ENCODE results near the gene CPA3.

Gene CPA3

DNA sequence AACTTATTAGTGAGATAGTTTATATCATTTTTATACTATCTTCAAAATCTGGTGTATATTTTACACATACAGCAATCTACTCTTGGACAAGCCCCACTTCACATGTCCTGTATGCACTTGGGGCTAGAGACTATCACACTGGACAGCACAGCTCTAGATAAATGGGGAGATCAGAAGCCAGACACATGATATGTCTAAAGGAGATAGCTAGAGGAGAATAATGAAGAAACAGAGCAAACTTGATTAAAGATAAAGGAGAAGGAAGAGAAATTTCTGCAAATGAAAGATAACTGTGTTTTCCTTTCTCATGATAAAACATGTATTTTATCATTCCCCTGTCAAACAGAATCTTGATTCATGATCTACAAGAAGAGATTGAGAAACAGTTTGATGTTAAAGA is 13.0 kb downstream of the CPA3 start:
- no peak for TF ChIP-seq POLR2A (IDR thresholded peaks at IDR 0.05; ENCODE audit: low read length)
- peak; percentile 3 to 70 for DNase-seq

DNA sequence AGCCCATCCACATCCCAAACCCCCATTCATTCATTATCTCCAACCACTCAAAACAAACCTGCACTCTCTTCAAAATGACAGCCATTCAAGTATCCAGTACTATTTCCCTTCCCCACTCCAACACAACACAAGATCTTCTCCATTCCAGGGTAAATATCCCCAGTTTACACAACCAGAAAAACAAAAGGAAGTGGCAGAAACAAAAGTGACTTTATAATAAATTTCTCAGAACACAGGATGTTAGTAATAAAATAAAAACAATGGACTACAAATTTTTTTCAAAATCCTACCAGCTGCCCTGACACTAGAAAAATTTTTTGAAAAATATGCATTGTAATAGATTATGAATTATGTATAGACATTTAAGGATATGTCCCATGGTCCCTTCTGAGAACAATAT is 14.2 kb downstream of the CPA3 start:
- DNase-seq = no peak
- no peak for TF ChIP-seq POLR2A (IDR thresholded peaks at IDR 0.05; ENCODE audit: low read length)

DNA sequence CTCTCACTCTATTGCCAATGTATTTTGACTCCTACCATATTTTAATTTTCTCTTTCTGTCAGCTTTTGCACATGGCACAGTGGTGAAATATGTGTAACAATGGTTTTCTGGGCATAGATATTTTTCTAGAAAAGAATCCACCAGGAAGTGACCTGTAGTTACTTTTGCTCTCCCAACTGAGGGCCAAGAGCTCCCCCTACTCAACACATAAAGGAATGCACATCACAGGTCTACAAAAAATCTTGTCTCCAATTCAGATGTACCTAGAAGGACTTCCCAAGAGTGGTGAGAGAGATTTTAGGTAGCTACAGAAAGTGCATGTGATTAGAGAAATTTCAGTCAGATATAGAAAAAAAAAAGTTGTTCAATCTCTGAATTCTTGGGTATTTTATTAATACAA is 15.6 kb downstream of the CPA3 start:
- DNase-seq = peak; percentile 45 to 53
- TF ChIP-seq POLR2A (IDR thresholded peaks at IDR 0.05; ENCODE audit: low read length) (no peak), GATA1 (IDR thresholded peaks at IDR 0.05; ENCODE audit: low read depth, low read length) (no peak)

DNA sequence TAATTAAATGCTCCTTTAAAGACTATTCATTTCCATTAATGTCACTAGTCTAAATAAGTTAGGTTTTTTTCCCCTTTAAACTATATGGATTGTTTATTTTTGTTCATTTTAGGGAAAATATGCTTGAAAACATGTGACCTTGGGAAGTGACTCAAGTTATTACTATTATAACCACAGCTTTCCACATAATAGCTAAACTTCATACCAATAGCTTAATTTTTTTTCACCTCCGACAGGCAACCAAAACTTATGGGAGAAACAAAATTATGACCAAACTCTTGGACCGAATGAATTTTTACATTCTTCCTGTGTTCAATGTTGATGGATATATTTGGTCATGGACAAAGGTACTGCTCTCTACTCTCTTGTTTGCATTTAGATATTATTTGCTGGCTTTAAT is 16.2 kb downstream of the CPA3 start:
- TF ChIP-seq GATA1 (IDR thresholded peaks at IDR 0.05; ENCODE audit: low read depth, low read length) = no peak
- no peak for TF ChIP-seq POLR2A (IDR thresholded peaks at IDR 0.05; ENCODE audit: low read length)

DNA sequence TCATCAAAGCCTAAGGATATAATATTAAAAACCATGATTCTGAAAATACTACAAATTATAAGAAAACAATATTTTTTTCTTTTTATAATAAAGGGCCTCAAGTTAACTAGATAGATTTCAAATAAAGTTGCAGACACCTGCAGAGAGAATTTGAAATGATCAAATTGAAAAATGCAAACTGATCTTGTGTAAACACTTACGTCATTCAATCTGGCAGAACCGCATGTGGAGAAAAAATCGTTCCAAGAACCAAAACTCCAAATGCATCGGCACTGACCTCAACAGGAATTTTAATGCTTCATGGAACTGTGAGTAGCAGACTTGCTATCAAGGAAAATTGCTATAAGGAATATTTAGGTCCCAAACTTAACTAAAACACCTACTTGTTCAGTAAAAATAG is 17.2 kb downstream of the CPA3 start:
- no peak for TF ChIP-seq POLR2A (IDR thresholded peaks at IDR 0.05; ENCODE audit: low read length)
- no peak for TF ChIP-seq GATA1 (IDR thresholded peaks at IDR 0.05; ENCODE audit: low read depth, low read length)
- DNase-seq = no peak

More for the DNA sequence above, 16.2 kb downstream of the CPA3 start:
- DNase-seq = no peak

DNA sequence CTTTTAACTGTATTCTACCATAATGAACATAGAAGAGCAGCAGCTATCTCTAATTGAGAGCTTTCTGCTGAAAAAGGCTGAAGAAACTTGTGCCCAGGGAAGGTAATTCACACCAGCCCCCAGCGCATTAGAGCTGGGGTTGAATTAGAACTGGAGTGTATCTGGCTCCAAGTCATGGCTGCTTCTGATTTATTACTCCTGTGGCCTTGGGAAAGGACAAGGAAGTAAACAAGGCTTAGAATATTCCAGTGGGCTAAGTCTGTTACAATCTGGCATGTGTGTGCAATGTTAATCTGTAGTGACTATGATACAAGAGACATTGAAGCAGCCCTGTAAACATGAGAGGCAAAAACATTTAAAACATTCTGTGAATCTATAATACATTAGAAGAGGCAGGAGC is 18.1 kb downstream of the CPA3 start:
- no peak for DNase-seq
- no peak for TF ChIP-seq POLR2A (IDR thresholded peaks at IDR 0.05; ENCODE audit: low read length)

DNA sequence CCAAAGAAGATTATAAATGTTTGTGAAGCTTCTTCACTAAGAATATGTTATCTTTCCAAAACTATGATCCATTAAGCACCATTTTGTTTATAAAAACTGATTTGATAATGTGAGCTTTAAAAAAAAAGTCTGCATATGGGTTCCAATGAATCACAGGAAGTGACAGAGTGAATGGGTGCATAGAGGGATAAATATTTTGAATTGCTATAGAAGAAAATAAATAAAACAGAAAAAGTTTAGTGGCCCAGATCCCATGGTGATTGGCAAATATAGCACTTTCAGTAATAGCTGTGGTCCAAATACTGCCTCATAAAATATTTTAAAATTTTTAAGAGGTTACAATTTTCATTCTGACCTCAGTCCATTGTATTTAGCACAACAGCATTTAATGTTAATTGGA is 19.2 kb downstream of the CPA3 start:
- TF ChIP-seq GATA1 (IDR thresholded peaks at IDR 0.05; ENCODE audit: low read depth, low read length) = no peak
- TF ChIP-seq POLR2A (IDR thresholded peaks at IDR 0.05; ENCODE audit: low read length) = no peak
- DNase-seq = no peak

DNA sequence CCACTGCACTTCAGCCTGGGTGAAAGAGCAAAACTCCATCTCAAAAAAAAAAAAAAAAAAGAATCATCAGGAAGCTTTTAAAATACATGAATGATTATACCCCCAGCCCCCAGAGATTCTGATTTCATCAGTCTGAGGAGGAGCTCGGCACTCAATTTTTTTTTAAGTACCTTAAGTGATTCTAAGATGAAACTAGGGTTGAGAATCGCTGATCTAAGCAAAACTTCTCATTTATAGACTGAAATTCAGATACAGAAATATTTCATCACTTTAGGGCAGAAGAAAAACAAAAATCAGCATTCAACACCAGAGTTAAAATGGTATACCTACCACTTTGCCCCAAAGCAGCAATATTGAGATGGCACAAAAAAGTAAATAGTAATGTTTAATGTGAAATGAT is 24.7 kb downstream of the CPA3 start:
- DNase-seq = no peak
- TF ChIP-seq GATA1 (IDR thresholded peaks at IDR 0.05; ENCODE audit: low read depth, low read length) = no peak
- TF ChIP-seq POLR2A (IDR thresholded peaks at IDR 0.05; ENCODE audit: low read length) = no peak

DNA sequence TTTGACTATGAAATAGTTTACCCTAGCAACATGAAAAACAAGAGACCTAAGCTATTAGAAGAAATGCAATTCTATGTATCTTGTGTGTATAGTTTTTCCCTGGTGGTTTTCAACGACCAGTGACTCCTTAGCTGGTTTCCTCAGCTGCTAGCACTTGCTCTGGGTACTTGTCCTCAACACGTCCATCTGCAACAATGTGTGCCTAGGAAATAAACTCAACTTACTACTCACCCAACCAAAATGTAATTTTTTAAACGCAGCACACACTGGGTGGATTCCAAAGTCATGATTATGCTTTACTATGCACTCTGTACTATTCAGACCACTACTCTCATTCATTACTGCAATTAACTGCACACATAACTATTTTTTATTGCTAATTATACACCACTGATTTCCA is 31.0 kb downstream of the CPA3 start:
- no peak for DNase-seq
- TF ChIP-seq POLR2A (IDR thresholded peaks at IDR 0.05; ENCODE audit: low read length) (no peak), GATA1 (IDR thresholded peaks at IDR 0.05; ENCODE audit: low read depth, low read length) (no peak)

DNA sequence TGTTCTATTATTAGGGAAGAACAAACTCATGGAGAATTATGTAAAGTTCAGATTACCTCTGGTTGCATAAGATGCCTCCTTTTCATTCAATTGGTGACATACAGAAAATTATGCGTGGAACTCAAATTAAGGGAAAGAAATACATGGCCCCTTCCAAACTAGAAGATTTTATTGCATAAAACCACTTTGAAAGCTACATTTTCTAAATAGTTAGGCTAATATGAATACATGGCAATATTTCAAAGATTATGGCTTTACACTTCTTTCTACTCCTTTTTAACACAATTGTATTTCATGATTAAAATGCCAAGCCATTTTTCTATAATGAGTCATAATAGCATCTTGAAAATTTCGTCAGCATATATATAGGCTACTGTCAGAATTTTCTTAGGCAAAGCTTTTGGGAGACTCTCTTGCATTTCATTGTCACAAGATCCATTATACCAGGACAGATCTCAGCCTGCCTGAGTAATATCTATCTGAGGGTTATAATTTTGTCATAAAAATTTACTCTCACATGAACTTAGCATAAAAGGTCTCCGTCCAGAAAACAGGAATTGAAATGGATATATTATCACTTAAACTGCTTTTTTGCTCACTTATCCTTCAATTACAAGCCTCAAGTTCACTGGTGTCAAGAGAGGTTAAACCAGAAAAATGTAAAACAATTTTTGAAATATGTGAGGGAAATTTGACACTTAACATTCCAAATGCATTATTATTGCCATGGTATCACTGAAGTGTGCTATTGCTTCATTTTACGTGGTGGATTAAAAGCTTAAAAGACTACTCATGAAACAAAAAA is 37.1 kb downstream of the CPA3 start:
- DNase-seq = no peak
- TF ChIP-seq POLR2A (IDR thresholded peaks at IDR 0.05; ENCODE audit: low read length) (no peak), GATA1 (IDR thresholded peaks at IDR 0.05; ENCODE audit: low read depth, low read length) (no peak)

DNA sequence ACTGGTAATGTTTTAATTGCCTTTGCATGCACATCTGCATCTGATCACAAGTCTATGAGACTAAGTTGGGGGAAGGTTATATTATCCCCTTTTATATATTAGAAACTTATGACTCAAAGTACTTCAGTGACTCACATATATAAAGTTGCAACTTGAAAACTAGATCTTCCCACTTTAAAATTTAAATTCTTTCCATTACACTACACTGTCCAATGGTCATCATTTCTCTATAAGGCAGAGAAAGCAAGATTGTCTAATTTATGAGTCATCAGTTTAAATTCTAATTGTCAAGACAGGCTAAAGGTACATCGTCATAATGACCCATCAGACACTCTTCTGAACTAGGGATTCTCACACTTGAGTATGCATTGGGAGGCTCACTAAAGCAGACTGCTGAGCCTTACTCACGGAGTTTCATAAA is 37.9 kb downstream of the CPA3 start:
- TF ChIP-seq GATA1 (IDR thresholded peaks at IDR 0.05; ENCODE audit: low read depth, low read length) (no peak), POLR2A (IDR thresholded peaks at IDR 0.05; ENCODE audit: low read length) (no peak)

DNA sequence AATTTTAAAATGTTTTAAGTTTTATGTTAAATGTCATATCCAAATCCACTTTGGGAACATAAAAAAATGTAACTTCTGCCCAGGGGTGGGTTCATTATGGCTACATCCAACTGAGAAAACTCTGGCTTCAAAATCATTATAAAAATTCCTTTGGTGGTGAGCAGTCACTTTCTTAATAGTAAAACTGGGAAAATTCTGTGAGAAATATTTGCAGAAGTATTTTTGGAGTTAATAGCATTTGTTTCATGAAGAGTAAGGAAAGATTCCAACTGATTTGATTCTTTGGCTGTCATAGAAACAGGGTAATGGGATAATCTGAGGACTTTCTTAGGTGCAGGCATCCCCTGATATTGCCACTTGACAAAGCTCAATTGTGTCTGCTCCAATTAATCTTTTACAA is 38.8 kb downstream of the CPA3 start:
- no peak for TF ChIP-seq GATA1 (IDR thresholded peaks at IDR 0.05; ENCODE audit: low read depth, low read length)
- no peak for DNase-seq

More for the DNA sequence above, 37.9 kb downstream of the CPA3 start:
- no peak for DNase-seq

DNA sequence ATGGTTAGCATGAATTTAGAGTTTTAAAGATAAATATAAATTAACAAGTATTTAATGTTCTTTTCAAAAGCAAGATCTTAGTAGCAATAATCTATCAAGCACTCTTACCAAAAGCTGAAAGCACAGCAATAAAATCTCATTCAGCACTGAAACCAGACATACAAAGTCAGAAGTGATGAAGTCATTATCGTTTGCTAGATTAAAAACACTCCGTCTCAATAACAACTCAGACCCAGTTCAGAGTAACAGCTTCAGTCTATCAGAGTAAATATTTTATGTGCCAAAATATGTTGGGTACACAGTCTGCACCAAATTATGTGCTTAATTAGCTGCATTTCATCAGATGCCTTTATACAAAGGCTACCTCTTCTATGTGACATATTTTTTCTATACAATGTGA is 41.6 kb downstream of the CPA3 start:
- TF ChIP-seq POLR2A (IDR thresholded peaks at IDR 0.05; ENCODE audit: low read length) = no peak
- TF ChIP-seq GATA1 (IDR thresholded peaks at IDR 0.05; ENCODE audit: low read depth, low read length) = no peak
- DNase-seq = no peak

DNA sequence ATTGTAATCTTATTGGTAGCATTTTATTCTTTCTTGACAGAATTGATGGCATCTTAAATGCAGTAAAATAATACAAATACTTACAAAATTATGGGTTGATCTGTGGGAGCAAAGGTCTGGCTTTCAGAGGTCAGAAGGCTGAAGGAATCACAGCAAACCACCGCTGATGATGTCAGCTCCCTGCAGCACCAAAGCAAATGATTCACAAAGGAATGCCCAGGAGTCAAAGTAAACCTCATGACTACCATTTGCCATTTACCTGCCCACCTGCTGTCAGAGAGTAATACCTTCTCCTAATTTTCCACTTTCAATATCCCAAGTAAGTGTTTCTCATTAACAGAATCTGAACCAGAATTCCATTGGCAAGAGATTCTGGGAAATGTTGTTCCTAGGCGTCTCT is 46.1 kb downstream of the CPA3 start:
- DNase-seq = no peak
- TF ChIP-seq POLR2A (IDR thresholded peaks at IDR 0.05; ENCODE audit: low read length) (no peak), GATA1 (IDR thresholded peaks at IDR 0.05; ENCODE audit: low read depth, low read length) (no peak)

DNA sequence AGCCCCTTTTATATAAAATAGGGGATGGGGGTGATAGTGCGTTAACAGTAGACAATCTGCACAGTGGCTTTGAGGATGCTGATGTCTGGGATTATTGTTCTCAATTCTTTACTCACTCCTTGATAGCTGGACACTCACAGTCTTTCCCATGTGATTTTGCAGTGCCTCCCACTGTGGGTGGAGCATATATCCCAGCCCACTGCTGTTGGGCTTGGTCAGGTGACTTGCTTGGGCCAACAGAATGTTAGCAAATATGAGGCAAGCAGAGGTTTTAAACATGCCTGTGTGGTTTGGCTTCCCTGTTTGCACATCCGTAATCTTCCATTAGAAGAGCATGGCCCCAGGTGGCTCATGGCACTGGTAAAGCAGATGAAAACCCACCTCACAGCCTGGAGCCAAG is 46.5 kb downstream of the CPA3 start:
- TF ChIP-seq POLR2A (IDR thresholded peaks at IDR 0.05; ENCODE audit: low read length) (no peak), GATA1 (IDR thresholded peaks at IDR 0.05; ENCODE audit: low read depth, low read length) (no peak)
- DNase-seq = no peak
